Measurements from ENCODE around the gene RAB8A.

GRCh38 chr19:16167055-16167454 is 55.4 kb downstream of the RAB8A start:
- TF ChIP-seq CTCF (IDR thresholded peaks at IDR 0.05), result no peak
- no peak for TF ChIP-seq POLR2A (IDR thresholded peaks at IDR 0.05)

All from thyroid gland (tissue), 4 donors.